ENCODE measurements around the gene LRP1-AS. TPM values are rescaled to one million over a fixed set of nuclear protein-coding genes. Genes with fewer than 3 reads are reported as not detected.

Gene LRP1-AS
- total RNA-seq, 1 experiment from 2014 or later = not detected

GRCh38 chr12:57195611-57196371 is 48.4 kb upstream of the LRP1-AS start:
- peaks cover 19% of the 10 kb centered on the region for H3K36me3 Mint-ChIP-seq (ENCODE audit: insufficient read depth, unreplicated experiment)
- no peak for TF ChIP-seq CTCF (IDR thresholded peaks at IDR 0.05; ENCODE audit: unreplicated experiment)
- H3K27ac Mint-ChIP-seq (ENCODE audit: low read depth, unreplicated experiment) = no peak overlapping the region
- no peaks in the 10 kb centered on the region for H3K9me3 Mint-ChIP-seq (ENCODE audit: unreplicated experiment)
- DNase-seq (ENCODE audit: unreplicated experiment) = no peak
- intact Hi-C loops (cut with micrococcal nuclease) = no loop called here
- POLR2A ChIA-PET = no interaction called here
- CTCF ChIA-PET = interaction anchor here (0.7 kb wide), 1 partner anchor 72 kb away, joined by 3 read pairs; no protein-coding TSS in a partner anchor
- no peaks in the 10 kb centered on the region for H3K27me3 Mint-ChIP-seq (ENCODE audit: insufficient read depth, unreplicated experiment)
- no peak overlapping the region for H3K4me3 Mint-ChIP-seq (ENCODE audit: unreplicated experiment)
- BruUV-seq (replicated peaks) = no TSS peak
- H3K4me1 Mint-ChIP-seq (ENCODE audit: insufficient read depth, unreplicated experiment) = no peaks in the 10 kb centered on the region

GRCh38 chr12:57195186-57195585 is 47.8 kb upstream of the LRP1-AS start:
- Mint-ChIP-seq H3K4me1 (ENCODE audit: insufficient read depth, unreplicated experiment) (no peaks in the 10 kb centered on the region), H3K9me3 (ENCODE audit: unreplicated experiment) (no peaks in the 10 kb centered on the region), H3K36me3 (ENCODE audit: insufficient read depth, unreplicated experiment) (peaks cover 19% of the 10 kb centered on the region), H3K27me3 (ENCODE audit: insufficient read depth, unreplicated experiment) (no peaks in the 10 kb centered on the region), H3K4me3 (ENCODE audit: unreplicated experiment) (no peak overlapping the region), H3K27ac (ENCODE audit: low read depth, unreplicated experiment) (no peak overlapping the region)
- no peak for TF ChIP-seq CTCF (IDR thresholded peaks at IDR 0.05; ENCODE audit: unreplicated experiment)
- ChIA-PET POLR2A (no interaction called here), CTCF (interaction anchor here (5.2 kb wide), 1 partner anchor 71 kb away, joined by 20 read pairs; no protein-coding TSS in a partner anchor)
- no TSS peak for BruUV-seq (replicated peaks)
- intact Hi-C loops (cut with micrococcal nuclease) = no loop called here
- DNase-seq (ENCODE audit: unreplicated experiment) = no peak

- TF ChIP-seq CTCF (IDR thresholded peaks at IDR 0.05; ENCODE audit: unreplicated experiment) = no peak
- Mint-ChIP-seq H3K4me1 (ENCODE audit: insufficient read depth, unreplicated experiment) (no peaks in the 10 kb centered on the region), H3K36me3 (ENCODE audit: insufficient read depth, unreplicated experiment) (peaks cover 23% of the 10 kb centered on the region), H3K27ac (ENCODE audit: low read depth, unreplicated experiment) (no peak overlapping the region), H3K9me3 (ENCODE audit: unreplicated experiment) (no peaks in the 10 kb centered on the region), H3K27me3 (ENCODE audit: insufficient read depth, unreplicated experiment) (no peaks in the 10 kb centered on the region), H3K4me3 (ENCODE audit: unreplicated experiment) (no peak overlapping the region)
- ChIA-PET POLR2A (no interaction called here), CTCF (interaction anchor here (0.7 to 5.2 kb wide), 2 partner anchors 22 to 70 kb away, joined by 3 to 20 read pairs; no protein-coding TSS in a partner anchor)
- BruUV-seq (replicated peaks) = no TSS peak
- intact Hi-C loops (cut with micrococcal nuclease) = no loop called here
- DNase-seq (ENCODE audit: unreplicated experiment) = no peak
Observed at GRCh38 chr12:57194253-57194652, 46.8 kb upstream of the LRP1-AS start.

GRCh38 chr12:57193706-57194245 is 46.4 kb upstream of the LRP1-AS start:
- H3K9me3 Mint-ChIP-seq (ENCODE audit: unreplicated experiment) = no peaks in the 10 kb centered on the region
- H3K36me3 Mint-ChIP-seq (ENCODE audit: insufficient read depth, unreplicated experiment) = peaks cover 23% of the 10 kb centered on the region
- DNase-seq (ENCODE audit: unreplicated experiment) = no peak
- H3K27me3 Mint-ChIP-seq (ENCODE audit: insufficient read depth, unreplicated experiment) = no peaks in the 10 kb centered on the region
- CTCF ChIA-PET = interaction anchor here (0.7 to 5.2 kb wide), 2 partner anchors 21 to 70 kb away, joined by 3 to 20 read pairs; no protein-coding TSS in a partner anchor
- no peak for TF ChIP-seq CTCF (IDR thresholded peaks at IDR 0.05; ENCODE audit: unreplicated experiment)
- intact Hi-C loops (cut with micrococcal nuclease) = no loop called here
- no peak overlapping the region for H3K27ac Mint-ChIP-seq (ENCODE audit: low read depth, unreplicated experiment)
- H3K4me3 Mint-ChIP-seq (ENCODE audit: unreplicated experiment) = no peak overlapping the region
- H3K4me1 Mint-ChIP-seq (ENCODE audit: insufficient read depth, unreplicated experiment) = no peaks in the 10 kb centered on the region
- POLR2A ChIA-PET = no interaction called here
- no TSS peak for BruUV-seq (replicated peaks)

All from MCF 10A (cell line).